ENCODE results near the gene THSD4.

Gene THSD4

GRCh38 chr15:71350622-71351378 is 235.5 kb downstream of the THSD4 start:
- no peak for TF ChIP-seq CTCF (IDR thresholded peaks at IDR 0.05; ENCODE audit: control insufficient read depth, extremely low read depth, insufficient read depth)
- no peak overlapping the region for H3K4me3 ChIP-seq (ENCODE audit: low read depth, low read length)
- DNase-seq (ENCODE audit: low read depth): no peak

GRCh38 chr15:71352125-71352524 is 236.9 kb downstream of the THSD4 start:
- no peak for TF ChIP-seq CTCF (IDR thresholded peaks at IDR 0.05; ENCODE audit: control insufficient read depth, extremely low read depth, insufficient read depth)
- DNase-seq (ENCODE audit: low read depth): no peak
- no peak overlapping the region for H3K4me3 ChIP-seq (ENCODE audit: low read depth, low read length)

- no peak for TF ChIP-seq CTCF (IDR thresholded peaks at IDR 0.05; ENCODE audit: control insufficient read depth, extremely low read depth, insufficient read depth)
- no peak overlapping the region for H3K4me3 ChIP-seq (ENCODE audit: low read depth, low read length)
Observed at GRCh38 chr15:71352765-71353164, 237.5 kb downstream of the THSD4 start.

GRCh38 chr15:71353171-71353570 is 237.9 kb downstream of the THSD4 start:
- no peak for TF ChIP-seq CTCF (IDR thresholded peaks at IDR 0.05; ENCODE audit: control insufficient read depth, extremely low read depth, insufficient read depth)
- no peak for DNase-seq (ENCODE audit: low read depth)
- no peak overlapping the region for H3K4me3 ChIP-seq (ENCODE audit: low read depth, low read length)

More at GRCh38 chr15:71352765-71353164, 237.5 kb downstream of the THSD4 start:
- DNase-seq (ENCODE audit: low read depth): no peak

- TF ChIP-seq CTCF (IDR thresholded peaks at IDR 0.05; ENCODE audit: control insufficient read depth, extremely low read depth, insufficient read depth): no peak
Observed at GRCh38 chr15:71355268-71355667, 240.0 kb downstream of the THSD4 start.

GRCh38 chr15:71357321-71357732 is 242.1 kb downstream of the THSD4 start:
- H3K4me3 ChIP-seq (ENCODE audit: low read depth, low read length): no peak overlapping the region
- no peak for DNase-seq (ENCODE audit: low read depth)
- TF ChIP-seq CTCF (IDR thresholded peaks at IDR 0.05; ENCODE audit: control insufficient read depth, extremely low read depth, insufficient read depth): no peak

More at GRCh38 chr15:71355268-71355667, 240.0 kb downstream of the THSD4 start:
- H3K4me3 ChIP-seq (ENCODE audit: low read depth, low read length): no peak overlapping the region
- DNase-seq (ENCODE audit: low read depth): no peak

- no peak for DNase-seq (ENCODE audit: low read depth)
- H3K4me3 ChIP-seq (ENCODE audit: low read depth, low read length): no peak overlapping the region
- no peak for TF ChIP-seq CTCF (IDR thresholded peaks at IDR 0.05; ENCODE audit: control insufficient read depth, extremely low read depth, insufficient read depth)
Observed at GRCh38 chr15:71357967-71358366, 242.7 kb downstream of the THSD4 start.
